GM12878 (cell line): ENCODE measurements around the gene KIF5C. TPM values are rescaled to one million over a fixed set of nuclear protein-coding genes. Genes with fewer than 3 reads are reported as not detected.

Experiments used
- ATAC-seq: fragments of 200-7000 bp; cut with Tn5 transposase; 3 replicates; pipeline ENCODE4 v1.9.1; 2020; ENCODE audit warnings: mild to moderate bottlenecking, moderate library complexity
- BruUV-seq: library from RNA; stranded (reverse); fragments of 400-500 nt; replicated peaks from 2 replicates; lab custom pipeline; 2021; lab: Mats Ljungman, UMichigan
- CTCF ChIA-PET: fragments of 300-600 bp; sonication (Branson Sonifier 250); formaldehyde crosslinking; extraction: SDS; loops from one replicate; lab custom pipeline; 2021; ENCODE audit warnings: inconsistent platforms; lab: Yijun Ruan, JAX
- POLR2A ChIA-PET: fragments of 350-600 bp; formaldehyde crosslinking; extraction: SDS; loops from one replicate; lab custom pipeline; 2021; ENCODE audit warnings: inconsistent platforms; lab: Charles Lee
- RAD21 ChIA-PET: fragments of 300-600 bp; sonication (Branson Sonifier 250); formaldehyde crosslinking; loops from one replicate; lab custom pipeline; 2023; ENCODE audit warnings: antibody characterized with exemption; ENCODE audit not compliant: unreplicated experiment; lab: Charles Lee
- SMC1A ChIA-PET: fragments of 300-600 bp; sonication (Branson Sonifier 250); formaldehyde crosslinking; loops from one replicate; lab custom pipeline; 2023; ENCODE audit not compliant: unreplicated experiment, uncharacterized antibody; lab: Charles Lee
- DNase-seq: peaks from one replicate; pipeline ENCODE4 v3.0.0-alpha.2; 2011; ENCODE audit warnings: low read depth, low spot score
- FAIRE-seq: peaks from 3 replicates; lab custom pipeline; 2011; peaks lifted over from hg19 to GRCh38; lab: Jason Lieb, UNC
- H2AFZ ChIP-seq: 2 replicates; pipeline ENCODE4 v1.6.0; 2011; ENCODE audit warnings: low read depth, low read length, control low read depth; ENCODE audit not compliant: control insufficient read depth
- H3K27ac ChIP-seq: 2 replicates; pipeline ENCODE4 v1.5.1; 2011; ENCODE audit warnings: control low read depth; ENCODE audit not compliant: control insufficient read depth, insufficient read depth
- H3K27me3 ChIP-seq, 2 experiments: replicated peaks in 1 of 2; 2 replicates each; pipeline versions ENCODE4 v1.6.0 to v1.6.1; 2011; ENCODE audit warnings: low read length in 1 of 2; ENCODE audit not compliant: control insufficient read depth in 2 of 2, insufficient read depth in 2 of 2
- H3K36me3 ChIP-seq, 2 experiments: 2 replicates each; pipeline ENCODE4 v1.5.1; 2011; ENCODE audit warnings: low read length in 1 of 2; ENCODE audit not compliant: control insufficient read depth in 2 of 2, insufficient read depth in 2 of 2
- H3K4me1 ChIP-seq: 2 replicates; pipeline ENCODE4 v1.6.1; 2011; ENCODE audit warnings: mild to moderate bottlenecking, low read length, moderate library complexity, mixed read lengths; ENCODE audit not compliant: control insufficient read depth, insufficient read depth
- H3K4me2 ChIP-seq: 2 replicates; pipeline ENCODE4 v1.6.0; 2011; ENCODE audit warnings: control low read depth; ENCODE audit not compliant: control insufficient read depth, insufficient read depth
- H3K4me3 ChIP-seq: fragments of 200-600 bp; sonication (generic); 2 replicates; pipeline ENCODE4 v1.5.1; 2016
- H3K79me2 ChIP-seq: 2 replicates; pipeline ENCODE4 v1.6.0; 2011; ENCODE audit warnings: low read length; ENCODE audit not compliant: control insufficient read depth, insufficient read depth
- H3K9ac ChIP-seq: 2 replicates; pipeline ENCODE4 v1.8.0; 2011; ENCODE audit warnings: low read length, control low read depth, mixed read lengths; ENCODE audit not compliant: control insufficient read depth, insufficient read depth
- H3K9me3 ChIP-seq: replicated peaks from 3 replicates; pipeline ENCODE4 v1.5.1; 2011; ENCODE audit warnings: mild to moderate bottlenecking, low read length; ENCODE audit not compliant: control insufficient read depth, insufficient read depth
- H4K20me1 ChIP-seq: 2 replicates; pipeline ENCODE4 v1.6.0; 2011; ENCODE audit not compliant: control insufficient read depth, insufficient read depth
- ATF2 ChIP-seq: IDR thresholded peaks from 2 replicates; pipeline ENCODE4 v1.6.1; 2012; ENCODE audit warnings: low read length, inconsistent platforms
- CHD2 ChIP-seq: IDR thresholded peaks from 2 replicates; pipeline ENCODE4 v1.6.1; 2011; ENCODE audit warnings: low read depth, low read length, improper control_type of control experiment, borderline replicate concordance
- E2F8 ChIP-seq: fragments of 450-650 bp; IDR thresholded peaks from 2 replicates; pipeline ENCODE4 v1.6.1; 2018; ENCODE audit warnings: mild to moderate bottlenecking, low read depth, moderate library complexity; ENCODE audit not compliant: partially characterized antibody
- HCFC1 ChIP-seq: fragments of 150-350 bp; IDR thresholded peaks from 2 replicates; pipeline ENCODE4 v1.6.1; 2014; ENCODE audit warnings: low read length
- HDAC2 ChIP-seq: fragments of 200-600 bp; sonication (generic); IDR thresholded peaks from 2 replicates; pipeline ENCODE4 v1.6.1; 2017
- MAX ChIP-seq: IDR thresholded peaks from 2 replicates; pipeline ENCODE4 v1.6.1; 2012; ENCODE audit warnings: low read depth, low read length, improper control_type of control experiment
- MTA3 ChIP-seq: IDR thresholded peaks from 2 replicates; pipeline ENCODE4 v1.6.1; 2012; ENCODE audit warnings: low read length, inconsistent platforms, borderline replicate concordance
- MYC ChIP-seq: IDR thresholded peaks from 2 replicates; pipeline ENCODE4 v1.6.1; 2011; ENCODE audit warnings: mild to moderate bottlenecking, low read length, moderate library complexity, inconsistent platforms; ENCODE audit not compliant: insufficient read depth, insufficient replicate concordance, insufficient read length, severe bottlenecking
- POLR2AphosphoS2 ChIP-seq: IDR thresholded peaks from 2 replicates; pipeline ENCODE4 v1.6.1; 2011; ENCODE audit warnings: low read depth, mild to moderate bottlenecking, low read length, improper control_type of control experiment, moderate library complexity
- POLR2AphosphoS5 ChIP-seq: IDR thresholded peaks from 2 replicates; pipeline ENCODE4 v1.6.1; 2011; ENCODE audit warnings: mild to moderate bottlenecking, low read length, inconsistent platforms
- TCF3 ChIP-seq: IDR thresholded peaks from 2 replicates; pipeline ENCODE4 v1.6.1; 2012; ENCODE audit warnings: low read depth, mild to moderate bottlenecking, low read length, borderline replicate concordance; ENCODE audit not compliant: insufficient read depth
- YY1 ChIP-seq: IDR thresholded peaks from 2 replicates; pipeline ENCODE4 v1.6.1; 2011; ENCODE audit warnings: low read depth, mild to moderate bottlenecking, low read length
- WGBS: methylation state at CpG from one replicate; pipeline ENCODE4 v1.1.6; 2016; ENCODE audit warnings: low lambda C conversion rate; ENCODE audit not compliant: insufficient replicate concordance, insufficient coverage; ENCODE audit errors: missing lambda C conversion rate; 5-methylcytosine and 5-hydroxymethylcytosine counted together
- in situ Hi-C: fragments of 300-500 bp; cut with MboI; formaldehyde crosslinking; loops from 9 replicates; pipeline ENCODE4 v1.14.3; 2018; ENCODE audit warnings: mixed read lengths
- intact Hi-C: fragments of 100-400 bp; cut with micrococcal nuclease; formaldehyde crosslinking; loops from one replicate; pipeline ENCODE4 v1.14.2; 2022; ENCODE audit not compliant: unreplicated experiment
- polyA plus RNA-seq, 11 experiments: library from polyadenylated mRNA; depleted of rRNA in 4 of 11; unstranded in 6 of 11; stranded (reverse) in 5 of 11; fragments of >200 nt; fragmentation: Nextera tagmentation in 4 of 11; fragmentation: Illumina TruSeq in 1 of 11; extraction: Ambion mirVana in 4 of 11; extraction: Trizol in 1 of 11; gene quantifications; 1 replicate in 1 of 11; 2 replicates in 10 of 11; pipeline versions ENCODE4 v1.2.1 to v1.2.3, GENCODE V29; 2011 to 2016; ENCODE audit warnings: inconsistent platforms in 2 of 11, missing spikeins in 2 of 11, low read depth in 1 of 11
- total RNA-seq, 4 experiments: library from RNA; depleted of rRNA in 3 of 4; stranded (reverse); fragments of >200 nt in 3 of 4; fragmentation: Illumina TruSeq in 1 of 4; extraction: Trizol in 1 of 4; gene quantifications; 2 replicates each; pipeline versions ENCODE4 v1.2.1 to v1.2.3, GENCODE V29; 2013 to 2021

Gene KIF5C
- total and polyA plus RNA-seq, 10 of the 15 experiments (the other 5 are each of a cell fraction or from before 2014, with no cell fraction given): 0.08 to 0.49 (median 0.24) TPM

DNA sequence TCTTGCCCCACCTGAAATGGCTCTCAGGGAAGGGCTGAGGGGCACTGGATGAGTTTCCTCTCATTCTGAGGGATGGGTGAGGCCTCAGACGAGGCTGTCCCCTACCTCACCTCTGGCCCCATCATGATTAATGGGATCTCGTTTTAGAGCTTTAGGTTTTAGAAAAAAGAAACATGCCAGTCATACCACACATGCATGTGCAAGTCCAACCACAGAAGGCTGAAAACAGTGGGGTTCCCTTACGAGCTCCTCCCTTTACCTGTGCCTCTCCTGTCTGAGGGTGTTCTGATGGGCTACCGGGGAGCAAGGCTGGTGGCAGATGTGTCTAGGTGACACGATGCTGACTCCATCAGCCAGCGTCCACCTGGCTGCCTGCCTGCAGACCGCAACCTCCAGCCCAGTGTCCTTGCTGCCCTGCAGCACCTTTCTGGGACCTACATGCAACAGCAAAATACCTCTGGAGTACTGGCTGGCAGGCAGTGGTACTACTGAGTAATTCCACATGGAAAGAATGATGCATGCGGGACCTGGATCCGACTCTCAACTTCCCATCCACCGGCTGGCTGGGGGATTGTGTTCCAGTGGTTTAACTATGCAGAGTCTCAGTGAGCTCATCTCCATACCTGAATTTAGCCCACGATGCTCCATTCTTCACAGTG, 154.4 kb downstream of the KIF5C start:
- no peaks in the 10 kb centered on the region for H3K27me3 ChIP-seq
- ChIA-PET CTCF (interaction anchor here (18.0 to 18.7 kb wide), 2 partner anchors 5 to 7 kb away, joined by 508 read pairs; partner anchors contain the start of gene LYPD6B), SMC1A (interaction anchor here (1.1 to 16.5 kb wide), 2 partner anchors 10 kb away, joined by 3 to 327 read pairs; no protein-coding TSS in a partner anchor), RAD21 (interaction anchor here (10.5 kb wide), 1 partner anchor 12 kb away, joined by 107 read pairs; no protein-coding TSS in a partner anchor), POLR2A (interaction anchor here (0.9 to 1.0 kb wide), 2 partner anchors 9 to 10 kb away, joined by 3 to 4 read pairs; no protein-coding TSS in a partner anchor)
- peaks cover 10% of the 10 kb centered on the region for H3K4me1 ChIP-seq
- H3K79me2 ChIP-seq: no peaks in the 10 kb centered on the region
- TF ChIP-seq MYC: no peak
- H3K27ac ChIP-seq: no peak overlapping the region
- in situ Hi-C loops (no loop called here), intact Hi-C loops (no loop called here)
- FAIRE-seq (no peak), DNase-seq (no peak), ATAC-seq (no peak)
- H3K9ac ChIP-seq: no peak overlapping the region
- no peak overlapping the region for H3K4me2 ChIP-seq
- H3K9me3 ChIP-seq: no peaks in the 10 kb centered on the region
- no peak overlapping the region for H2AFZ ChIP-seq
- no TSS peak for BruUV-seq
- H3K36me3 ChIP-seq: no peaks in the 10 kb centered on the region
- H3K4me3 ChIP-seq: no peak overlapping the region
- no peaks in the 10 kb centered on the region for H4K20me1 ChIP-seq
- 71% methylated on average over 11 of the region's 11 CpGs for WGBS

DNA sequence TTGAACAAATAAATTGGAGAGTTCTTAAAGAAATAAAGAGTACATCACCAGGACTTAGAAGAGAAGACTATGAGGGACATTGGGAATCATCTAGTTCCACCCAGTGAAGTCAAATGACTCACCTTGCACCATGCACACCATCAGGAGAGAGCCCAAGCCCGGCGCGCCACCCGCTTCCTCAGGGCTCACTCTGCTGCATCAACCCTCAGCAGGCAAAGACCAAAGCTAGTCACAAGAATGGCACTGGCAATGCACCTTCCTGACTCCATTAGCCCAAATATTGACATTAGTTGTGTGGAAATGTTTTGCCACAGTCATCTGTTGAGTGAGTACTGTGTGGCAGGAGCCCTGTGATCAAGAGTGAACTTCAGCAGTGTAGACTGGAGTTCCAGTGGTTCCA, 156.4 kb downstream of the KIF5C start:
- H3K27ac ChIP-seq: no peak overlapping the region
- no peaks in the 10 kb centered on the region for H3K27me3 ChIP-seq
- ChIA-PET POLR2A (interaction anchor here (1.2 kb wide), 1 partner anchor 12 kb away, joined by 3 read pairs; no protein-coding TSS in a partner anchor), RAD21 (interaction anchor here (0.9 to 10.5 kb wide), 2 partner anchors 10 to 14 kb away, joined by 3 to 107 read pairs; no protein-coding TSS in a partner anchor), SMC1A (interaction anchor here (16.5 kb wide), 1 partner anchor 12 kb away, joined by 327 read pairs; no protein-coding TSS in a partner anchor), CTCF (interaction anchor here (1.1 to 18.7 kb wide), 4 partner anchors 3 to 282 kb away, joined by 3 to 508 read pairs (median 257); partner anchors contain the start of gene LYPD6B)
- intact Hi-C loops: no loop called here
- no peak for FAIRE-seq
- no peaks in the 10 kb centered on the region for H4K20me1 ChIP-seq
- WGBS: 98% methylated on average over 4 of the region's 4 CpGs
- no peaks in the 10 kb centered on the region for H3K79me2 ChIP-seq
- no peaks in the 10 kb centered on the region for H3K36me3 ChIP-seq
- no peak for DNase-seq
- in situ Hi-C loops: no loop called here
- H3K9me3 ChIP-seq: no peaks in the 10 kb centered on the region
- H2AFZ ChIP-seq: peak overlapping the region; percentile 71
- ATAC-seq: no peak
- BruUV-seq: no TSS peak
- H3K9ac ChIP-seq: no peak overlapping the region
- H3K4me1 ChIP-seq: peaks cover 12% of the 10 kb centered on the region
- H3K4me3 ChIP-seq: no peak overlapping the region
- H3K4me2 ChIP-seq: no peak overlapping the region
- TF ChIP-seq CHD2 (no peak), ATF2 (no peak), MTA3 (no peak), POLR2AphosphoS5 (no peak), YY1 (no peak), MAX (no peak), TCF3 (no peak), HDAC2 (no peak), HCFC1 (no peak), E2F8 (no peak), POLR2AphosphoS2 (no peak)
